PFSK-1 (cell line): ENCODE measurements around the gene HOMER3.

ENCODE experiments used
- FOXP2 ChIP-seq: optimal IDR thresholded peaks from 2 replicates; pipeline ENCODE3; 2011; ENCODE audit warnings: borderline replicate concordance, control low read depth, inconsistent platforms; ENCODE audit not compliant: insufficient read depth; ENCODE audit errors: extremely low read length, extremely low read depth
- POLR2AphosphoS5 ChIP-seq: IDR thresholded peaks from 2 replicates; pipeline ENCODE4 v1.6.1; 2012; ENCODE audit warnings: low read depth, mild to moderate bottlenecking, control low read depth, low read length, moderate library complexity
- SIN3A ChIP-seq: IDR thresholded peaks from 2 replicates; pipeline ENCODE4 v1.6.1; 2012; ENCODE audit warnings: mild to moderate bottlenecking, low read length, moderate library complexity, borderline replicate concordance; ENCODE audit not compliant: insufficient read depth
- TAF1 ChIP-seq: IDR thresholded peaks from 2 replicates; pipeline ENCODE4 v1.6.1; 2012; ENCODE audit warnings: low read length, control low read depth, borderline replicate concordance; ENCODE audit not compliant: insufficient read depth
- TF ChIP-seq, protein P1 (sequence below), 2 experiments: IDR thresholded peaks; 2 replicates each; pipeline versions ENCODE4 v1.6.1 to v1.8.0; 2011 to 2012; ENCODE audit warnings: low read depth in 2 of 2, low read length in 2 of 2, control low read depth in 1 of 2, inconsistent platforms in 1 of 2, mild to moderate bottlenecking in 1 of 2, moderate library complexity in 1 of 2; ENCODE audit not compliant: insufficient read depth in 1 of 2

Gene HOMER3

DNA sequence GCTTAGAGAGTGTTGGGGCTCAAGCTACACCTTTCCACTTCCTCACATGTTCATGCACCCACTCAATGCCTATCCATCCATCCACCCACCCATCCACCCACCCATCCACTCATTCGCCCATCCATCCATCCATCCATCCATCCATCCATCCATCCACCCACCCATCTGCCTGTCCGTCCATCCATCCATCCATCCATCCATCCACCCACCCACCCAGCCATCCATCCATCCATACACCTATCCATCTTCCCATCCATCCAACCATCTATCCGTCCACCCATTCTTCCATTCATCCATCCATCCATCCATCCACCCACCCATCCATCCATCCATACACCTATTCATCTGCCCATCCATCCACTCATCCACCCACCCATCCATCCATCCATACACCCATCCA is 13.1 kb upstream of the HOMER3 start:
- TF ChIP-seq FOXP2, result no peak
- no peak for TF ChIP-seq TAF1
- TF ChIP-seq, protein P1, sequence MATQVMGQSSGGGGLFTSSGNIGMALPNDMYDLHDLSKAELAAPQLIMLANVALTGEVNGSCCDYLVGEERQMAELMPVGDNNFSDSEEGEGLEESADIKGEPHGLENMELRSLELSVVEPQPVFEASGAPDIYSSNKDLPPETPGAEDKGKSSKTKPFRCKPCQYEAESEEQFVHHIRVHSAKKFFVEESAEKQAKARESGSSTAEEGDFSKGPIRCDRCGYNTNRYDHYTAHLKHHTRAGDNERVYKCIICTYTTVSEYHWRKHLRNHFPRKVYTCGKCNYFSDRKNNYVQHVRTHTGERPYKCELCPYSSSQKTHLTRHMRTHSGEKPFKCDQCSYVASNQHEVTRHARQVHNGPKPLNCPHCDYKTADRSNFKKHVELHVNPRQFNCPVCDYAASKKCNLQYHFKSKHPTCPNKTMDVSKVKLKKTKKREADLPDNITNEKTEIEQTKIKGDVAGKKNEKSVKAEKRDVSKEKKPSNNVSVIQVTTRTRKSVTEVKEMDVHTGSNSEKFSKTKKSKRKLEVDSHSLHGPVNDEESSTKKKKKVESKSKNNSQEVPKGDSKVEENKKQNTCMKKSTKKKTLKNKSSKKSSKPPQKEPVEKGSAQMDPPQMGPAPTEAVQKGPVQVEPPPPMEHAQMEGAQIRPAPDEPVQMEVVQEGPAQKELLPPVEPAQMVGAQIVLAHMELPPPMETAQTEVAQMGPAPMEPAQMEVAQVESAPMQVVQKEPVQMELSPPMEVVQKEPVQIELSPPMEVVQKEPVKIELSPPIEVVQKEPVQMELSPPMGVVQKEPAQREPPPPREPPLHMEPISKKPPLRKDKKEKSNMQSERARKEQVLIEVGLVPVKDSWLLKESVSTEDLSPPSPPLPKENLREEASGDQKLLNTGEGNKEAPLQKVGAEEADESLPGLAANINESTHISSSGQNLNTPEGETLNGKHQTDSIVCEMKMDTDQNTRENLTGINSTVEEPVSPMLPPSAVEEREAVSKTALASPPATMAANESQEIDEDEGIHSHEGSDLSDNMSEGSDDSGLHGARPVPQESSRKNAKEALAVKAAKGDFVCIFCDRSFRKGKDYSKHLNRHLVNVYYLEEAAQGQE (IDR thresholded peaks at IDR 0.05; ENCODE audit: insufficient read depth in 1 of 2, low read depth in 2 of 2, low read length in 2 of 2), result no peak
- no peak for TF ChIP-seq POLR2AphosphoS5
- no peak for TF ChIP-seq SIN3A

GRCh38 chr19:18951721-18952281 is 10.8 kb upstream of the HOMER3 start:
- no peak for TF ChIP-seq POLR2AphosphoS5
- TF ChIP-seq, protein P1 (IDR thresholded peaks at IDR 0.05; ENCODE audit: insufficient read depth in 1 of 2, low read depth in 2 of 2, low read length in 2 of 2), result no peak
- TF ChIP-seq SIN3A, result no peak
- no peak for TF ChIP-seq FOXP2
- TF ChIP-seq TAF1, result no peak

DNA sequence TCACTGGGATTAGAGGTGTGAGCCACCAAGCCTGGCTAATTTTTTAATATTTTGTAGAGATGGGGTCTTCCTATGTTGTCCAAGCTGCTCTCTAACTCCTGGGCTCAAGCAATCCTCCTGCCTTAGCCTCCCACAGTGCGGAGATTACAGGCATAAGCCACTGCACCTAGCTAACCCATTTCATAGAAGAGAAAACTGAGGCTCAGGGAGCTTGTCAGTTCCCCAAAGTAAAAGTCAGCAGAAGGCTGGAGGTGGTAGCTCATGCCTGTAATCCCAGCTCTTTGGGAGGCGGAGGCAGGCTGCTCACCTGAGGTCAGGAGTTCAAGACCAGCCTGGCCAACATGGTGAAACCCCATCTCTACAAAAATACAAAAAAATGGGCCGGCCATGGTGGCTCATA is 8.8 kb upstream of the HOMER3 start:
- TF ChIP-seq FOXP2 (no peak), SIN3A (no peak), POLR2AphosphoS5 (no peak), TAF1 (no peak)
- TF ChIP-seq, protein P1 (IDR thresholded peaks at IDR 0.05; ENCODE audit: insufficient read depth in 1 of 2, low read depth in 2 of 2, low read length in 2 of 2), result no peak

DNA sequence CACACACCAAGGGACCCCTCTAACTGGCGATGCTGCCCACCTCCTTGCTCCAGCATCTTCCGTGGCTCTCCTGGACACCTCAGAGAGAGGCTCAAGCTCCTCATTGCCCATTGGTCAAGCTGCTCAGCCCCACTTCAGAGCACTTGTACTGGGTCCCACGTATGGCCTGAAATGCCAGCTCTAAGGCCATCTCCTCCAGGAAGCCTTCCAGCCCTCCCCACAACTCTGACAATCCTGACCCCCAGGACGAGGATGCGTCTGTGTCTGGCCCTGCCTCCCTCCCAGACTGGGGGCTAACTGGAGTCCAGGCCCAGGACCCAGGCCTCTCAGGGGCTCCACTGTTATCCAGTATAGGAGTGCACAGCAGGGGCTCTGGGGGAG is 7.9 kb upstream of the HOMER3 start:
- TF ChIP-seq, protein P1 (IDR thresholded peaks at IDR 0.05; ENCODE audit: insufficient read depth in 1 of 2, low read depth in 2 of 2, low read length in 2 of 2), result no peak
- TF ChIP-seq TAF1 (no peak), SIN3A (no peak), POLR2AphosphoS5 (no peak), FOXP2 (no peak)
